DMS114 treated with DMSO at 0.1 percent for 48 hours (cell line): Measurements from ENCODE around the gene CFAP54.
"Not testable (repeated sequence)": the region's sequence is repeated elsewhere in the genome, so short reads cannot be mapped to it uniquely, and the experiment has no call there.

Experiments used
- DNase-seq: peaks from one replicate; lab custom pipeline; 2025; ENCODE audit not compliant: unreplicated experiment; lab: John Stamatoyannopoulos, UW

The CFAP54 gene

DNA sequence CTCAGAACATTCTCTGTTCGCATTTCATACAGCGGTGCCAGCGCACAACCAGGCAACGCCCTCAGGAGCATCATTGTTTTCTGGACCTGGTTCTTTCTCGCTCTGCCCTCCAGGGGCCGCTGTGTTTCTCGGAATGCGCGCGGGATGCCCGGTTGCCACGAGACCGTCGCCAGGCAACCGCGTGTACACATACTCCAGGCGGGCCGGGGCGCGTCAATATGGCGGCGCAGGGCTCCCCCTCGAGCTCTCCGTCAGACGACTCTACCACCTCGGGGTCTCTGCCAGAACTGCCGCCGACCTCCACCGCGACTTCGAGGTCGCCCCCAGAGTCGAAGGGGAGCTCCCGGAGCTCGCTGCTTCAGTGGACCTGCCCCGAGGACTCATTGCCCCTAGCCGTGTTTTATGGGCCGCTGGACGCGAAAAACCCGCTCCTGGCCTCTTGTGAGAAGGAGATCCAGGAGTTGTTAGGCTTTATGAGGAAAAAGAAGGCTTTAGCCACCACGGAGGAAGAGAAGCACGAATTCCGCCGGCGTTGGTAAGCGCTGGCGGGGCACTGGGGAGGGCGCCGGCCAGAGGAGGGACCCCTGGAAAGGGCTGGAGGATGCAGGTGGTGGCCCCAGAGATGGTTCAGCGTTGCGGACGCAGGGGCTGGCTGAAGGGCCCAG lies at the start of gene CFAP54:
TSS of gene CFAP54 (plus strand) at position 186 of the 665 bp plus-strand sequence. CDS start at position 219, 33 bp downstream.
- DNase-seq: peak; percentile 94

DNA sequence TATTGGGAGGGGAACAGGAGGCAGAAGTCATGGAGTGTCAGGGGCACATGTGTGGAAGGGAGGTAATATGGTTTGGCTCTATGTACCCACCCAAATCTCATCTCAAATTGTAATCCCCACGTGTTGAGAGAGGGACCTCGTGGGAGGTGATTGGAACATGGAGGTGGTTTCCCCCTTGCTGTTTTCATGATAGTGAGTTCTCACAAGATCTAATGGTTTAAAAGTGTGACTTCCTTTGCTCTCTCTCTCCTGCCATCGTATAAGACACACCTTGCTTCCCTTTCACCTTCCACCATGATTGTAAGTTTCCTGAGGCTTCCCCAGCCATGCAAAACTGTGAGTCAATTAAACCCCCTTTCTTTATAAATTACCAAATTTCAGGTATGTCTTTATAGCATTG lies 47.6 kb upstream of the CFAP54 start:
- DNase-seq: no peak

DNA sequence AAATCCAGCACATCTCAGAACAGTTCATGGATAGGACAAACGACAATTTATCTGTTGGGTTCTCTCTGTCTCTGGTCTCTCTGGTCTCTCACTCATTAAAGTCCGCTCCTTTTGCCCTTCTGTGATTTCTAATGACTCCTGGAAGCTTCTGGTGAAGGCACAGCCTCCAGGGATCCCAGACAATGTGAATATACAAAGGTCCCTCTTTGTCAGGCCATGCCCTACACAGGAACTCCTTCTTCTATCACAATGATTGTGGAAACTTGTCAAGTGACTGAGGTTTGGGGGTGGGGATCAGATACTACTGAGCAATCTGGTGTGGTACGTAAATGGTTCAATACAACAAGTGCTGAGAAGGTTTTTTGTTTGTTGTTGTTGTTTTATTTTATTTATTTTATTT lies 46.5 kb upstream of the CFAP54 start:
- DNase-seq: no peak

DNA sequence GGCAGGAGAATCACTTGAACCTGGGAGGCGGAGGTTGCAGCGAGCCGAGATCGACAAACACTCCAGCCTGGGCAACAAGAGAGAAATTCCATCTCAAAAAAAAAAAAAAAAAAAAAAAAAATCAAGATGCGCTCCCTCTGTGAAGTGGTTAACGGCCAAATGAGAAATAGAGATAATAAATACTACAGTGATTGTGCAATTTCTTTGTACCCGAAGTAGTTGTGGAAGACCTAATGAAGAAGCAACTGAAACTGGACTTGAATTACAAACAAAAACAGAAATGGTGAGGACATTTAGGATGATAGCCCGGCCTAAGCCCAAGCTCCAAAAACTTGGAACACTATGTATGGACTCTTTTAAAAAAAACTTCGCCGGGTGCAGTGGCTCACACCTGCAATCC lies 45.0 kb upstream of the CFAP54 start:
- DNase-seq: no peak

DNA sequence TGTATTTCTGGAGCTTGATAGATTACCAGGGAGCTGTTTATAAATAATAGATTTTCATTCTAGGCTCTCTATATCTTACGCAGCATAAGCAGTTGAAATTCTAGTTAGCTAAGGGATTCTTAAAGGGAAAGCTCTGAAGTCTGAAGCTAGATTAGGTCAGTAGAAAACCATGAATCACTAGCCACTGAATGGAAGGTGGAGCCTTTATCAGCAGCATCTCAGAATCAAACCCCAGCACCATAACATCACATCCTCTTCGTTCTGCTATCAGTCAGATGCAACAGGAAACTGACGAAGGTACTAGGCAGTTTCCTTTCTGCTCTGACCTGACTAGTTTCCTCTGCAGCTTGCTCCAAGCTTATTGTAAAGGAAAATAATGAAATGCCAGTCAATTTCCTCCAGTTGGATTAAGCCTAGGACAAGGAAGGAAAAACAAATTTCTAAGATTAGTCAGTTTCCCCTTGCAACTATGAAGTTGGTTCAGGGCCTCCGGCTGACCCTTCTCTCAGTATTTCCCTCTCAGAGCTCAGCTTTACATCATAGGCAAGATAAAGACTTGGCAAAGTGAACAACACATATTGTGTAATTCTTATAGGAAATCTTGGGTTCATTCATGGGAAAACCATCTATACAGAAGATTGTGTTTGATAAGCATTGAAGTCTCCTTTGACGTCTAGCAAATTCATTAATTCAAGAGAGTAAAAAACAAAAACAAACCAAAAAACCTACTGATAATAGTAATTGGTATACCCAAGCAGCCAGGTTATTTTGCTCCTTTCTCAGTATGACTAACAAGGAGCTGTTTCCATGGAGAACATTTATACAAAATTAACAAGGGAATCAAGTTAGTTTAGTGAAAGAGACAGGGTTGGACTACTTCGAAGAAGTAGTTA lies 43.4 kb upstream of the CFAP54 start:
- DNase-seq: no peak

DNA sequence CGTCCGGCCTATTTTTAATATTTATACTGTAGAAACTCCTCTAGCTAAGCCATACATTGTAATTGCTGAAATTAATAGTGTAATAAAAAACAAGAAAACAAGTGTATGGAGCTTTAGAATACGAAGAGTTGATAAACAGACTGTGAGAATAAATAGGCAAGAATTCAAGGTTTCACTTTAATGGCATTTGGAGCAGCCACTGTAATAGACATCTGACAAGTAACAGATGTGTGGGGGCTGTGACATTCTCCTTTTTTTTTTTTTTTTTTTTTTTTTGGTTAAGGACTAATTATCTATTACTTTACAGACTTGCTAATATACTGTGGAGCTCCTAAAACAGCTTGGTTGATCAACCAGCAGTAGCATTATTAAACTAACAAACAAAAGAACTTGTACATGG lies 42.1 kb upstream of the CFAP54 start:
- no peak for DNase-seq

DNA sequence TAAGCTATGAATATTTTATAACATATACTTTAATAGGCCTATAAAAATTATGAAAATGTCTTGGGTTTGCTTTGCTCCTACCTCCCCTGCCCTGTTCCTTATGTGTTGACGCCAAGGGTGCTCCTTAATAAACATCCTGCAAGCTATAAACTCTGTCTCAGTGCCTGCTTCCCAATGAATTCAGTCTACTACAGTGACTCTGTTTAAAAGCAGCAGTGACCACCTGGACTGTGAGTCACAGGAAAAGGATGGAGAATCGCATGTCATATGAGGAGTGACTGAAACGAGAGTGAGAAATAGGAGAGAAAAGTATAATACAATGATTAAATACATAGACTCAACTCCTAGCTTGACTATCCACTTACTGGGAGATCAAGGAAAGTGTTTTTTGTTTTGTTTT lies 41.1 kb upstream of the CFAP54 start:
- DNase-seq: no peak

DNA sequence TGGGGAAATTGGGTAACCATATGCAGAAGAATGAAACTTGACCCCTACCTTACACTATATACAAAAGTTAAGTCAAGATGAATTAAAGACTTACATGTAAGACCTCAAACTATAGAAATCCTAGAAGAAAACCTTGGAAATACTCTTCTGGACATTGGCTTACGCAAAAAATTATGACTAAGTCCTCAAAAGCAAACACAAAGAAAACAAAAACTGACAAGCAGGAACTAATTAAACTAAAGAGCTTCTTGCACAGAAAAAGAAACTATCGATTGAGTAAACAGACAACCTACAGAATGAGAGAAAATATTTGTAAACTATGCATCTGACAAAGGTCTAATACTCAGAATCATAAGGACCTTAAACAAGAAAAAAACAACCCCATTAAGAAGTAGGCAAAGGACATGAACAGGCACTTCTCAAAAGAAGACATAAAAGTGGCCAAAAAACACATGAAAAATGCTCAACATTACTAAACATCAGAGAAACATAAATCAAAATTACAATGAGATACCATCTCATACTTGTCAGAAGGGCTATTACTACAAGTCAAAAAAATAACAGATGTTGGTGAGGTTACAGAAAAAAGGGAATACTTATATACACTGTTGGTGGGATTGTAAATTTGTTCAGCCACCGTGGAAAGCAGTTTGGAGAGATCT lies 37.0 kb upstream of the CFAP54 start:
- DNase-seq: no peak

DNA sequence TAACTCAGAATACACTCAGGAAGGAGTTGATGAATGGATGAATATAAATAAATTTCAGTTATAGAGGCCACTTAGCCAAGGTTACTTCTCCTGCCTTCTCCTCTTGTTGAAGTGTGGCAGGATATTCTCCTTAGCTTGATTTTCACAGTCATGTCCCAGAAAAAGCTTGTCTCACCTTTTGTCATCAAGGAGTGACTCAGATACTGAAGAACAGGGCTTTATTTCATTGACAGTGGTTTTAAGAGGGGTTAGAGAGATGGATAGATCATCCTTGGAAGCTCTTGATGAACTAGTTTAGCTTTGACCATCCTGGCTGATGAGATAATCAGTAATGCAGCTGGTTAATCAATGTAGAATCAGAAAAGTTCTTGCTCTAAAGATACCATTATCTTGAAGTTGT lies 35.0 kb upstream of the CFAP54 start:
- DNase-seq: no peak

- no peak for DNase-seq
These were observed 33.0 kb upstream of the CFAP54 start for GRCh38 chr12:96456265-96456974.

DNA sequence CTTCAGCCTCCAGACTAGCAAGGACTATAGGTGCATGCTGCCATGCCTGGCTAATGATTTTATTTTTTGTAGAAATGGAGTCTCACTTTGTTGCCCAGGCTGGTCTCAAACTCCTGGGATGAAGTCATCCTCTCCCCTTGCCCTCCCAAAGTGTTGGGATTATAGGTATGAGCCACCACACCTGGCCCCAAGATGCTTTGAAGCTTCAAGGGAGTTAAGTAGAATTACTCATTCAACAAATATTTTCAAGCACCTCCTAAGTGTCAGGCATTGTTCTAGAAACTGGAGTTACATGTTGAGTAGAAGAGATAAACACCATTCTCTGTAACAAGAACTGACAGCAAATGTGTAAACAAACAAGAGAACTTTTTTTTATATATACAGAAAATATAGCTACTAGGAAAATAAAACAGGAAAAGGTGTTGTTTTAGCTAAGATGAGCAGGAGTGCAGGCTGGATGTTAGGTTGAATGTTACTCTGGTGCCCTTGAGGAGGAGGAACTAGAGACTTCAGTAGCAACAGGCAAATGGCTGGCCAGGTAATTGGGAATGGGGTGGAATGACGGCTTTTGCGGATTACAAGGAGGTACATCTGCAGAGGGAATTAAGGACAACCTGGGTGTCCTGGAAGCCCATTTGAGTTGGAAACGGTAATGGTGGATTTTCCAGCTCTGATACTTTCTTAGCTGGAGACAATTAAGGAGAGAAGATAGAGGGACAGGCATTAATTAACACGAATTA lies 32.0 kb upstream of the CFAP54 start:
- DNase-seq: no peak

- not testable (repeated sequence) for DNase-seq
These were observed 30.1 kb upstream of the CFAP54 start for GRCh38 chr12:96459281-96459680.

DNA sequence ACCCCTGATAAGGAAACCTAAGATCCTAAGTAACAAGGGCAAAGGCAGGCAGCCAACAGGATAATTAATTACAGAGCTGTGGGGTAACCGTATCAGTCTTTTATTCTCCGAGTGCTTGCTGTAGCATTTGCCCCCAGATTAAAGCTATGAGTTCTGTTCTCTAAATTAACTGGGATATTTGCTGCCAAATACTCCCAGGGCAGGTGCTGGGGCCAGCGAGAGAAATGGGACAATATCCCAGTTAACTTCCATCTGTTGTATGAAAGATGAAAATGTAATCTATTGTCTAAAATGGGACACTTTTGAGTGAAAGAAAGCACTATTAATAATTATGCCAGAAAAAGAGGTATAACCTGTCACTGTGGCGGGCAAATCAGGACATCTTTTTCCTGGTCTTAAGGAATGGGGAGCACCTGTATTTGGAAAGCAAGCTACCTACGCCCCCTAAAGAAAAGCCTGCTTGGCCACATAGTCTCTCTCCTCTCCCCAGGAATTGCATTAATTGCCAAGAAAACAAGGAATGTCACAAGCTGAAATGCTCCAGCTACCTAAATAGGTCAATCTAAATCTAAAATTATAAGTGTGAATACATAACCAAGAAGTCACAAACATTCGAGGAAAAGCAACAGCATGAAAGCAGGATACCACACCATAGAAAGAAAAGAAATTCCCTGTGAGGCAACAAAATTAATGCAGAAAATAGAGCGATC lies 26.7 kb upstream of the CFAP54 start:
- DNase-seq: no peak

DNA sequence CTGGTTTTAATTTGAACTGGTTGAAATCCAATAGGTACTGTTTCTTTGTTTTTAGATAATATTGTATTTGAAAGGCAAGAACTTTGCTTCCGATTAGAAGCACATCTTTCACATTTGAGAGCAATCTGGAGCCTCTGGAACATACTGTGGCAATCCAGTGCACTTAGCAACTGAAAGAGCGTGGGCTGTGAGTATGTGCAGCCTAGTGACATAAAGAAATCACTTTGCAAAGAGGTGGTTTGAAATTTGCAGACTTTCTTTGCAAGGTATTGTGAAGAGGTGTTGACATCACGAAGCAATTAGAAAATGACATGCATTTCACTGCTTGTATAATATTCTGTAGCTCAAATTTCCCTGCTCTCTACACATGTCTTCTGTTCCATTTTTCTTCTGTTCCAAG lies 23.5 kb upstream of the CFAP54 start:
- DNase-seq: no peak

DNA sequence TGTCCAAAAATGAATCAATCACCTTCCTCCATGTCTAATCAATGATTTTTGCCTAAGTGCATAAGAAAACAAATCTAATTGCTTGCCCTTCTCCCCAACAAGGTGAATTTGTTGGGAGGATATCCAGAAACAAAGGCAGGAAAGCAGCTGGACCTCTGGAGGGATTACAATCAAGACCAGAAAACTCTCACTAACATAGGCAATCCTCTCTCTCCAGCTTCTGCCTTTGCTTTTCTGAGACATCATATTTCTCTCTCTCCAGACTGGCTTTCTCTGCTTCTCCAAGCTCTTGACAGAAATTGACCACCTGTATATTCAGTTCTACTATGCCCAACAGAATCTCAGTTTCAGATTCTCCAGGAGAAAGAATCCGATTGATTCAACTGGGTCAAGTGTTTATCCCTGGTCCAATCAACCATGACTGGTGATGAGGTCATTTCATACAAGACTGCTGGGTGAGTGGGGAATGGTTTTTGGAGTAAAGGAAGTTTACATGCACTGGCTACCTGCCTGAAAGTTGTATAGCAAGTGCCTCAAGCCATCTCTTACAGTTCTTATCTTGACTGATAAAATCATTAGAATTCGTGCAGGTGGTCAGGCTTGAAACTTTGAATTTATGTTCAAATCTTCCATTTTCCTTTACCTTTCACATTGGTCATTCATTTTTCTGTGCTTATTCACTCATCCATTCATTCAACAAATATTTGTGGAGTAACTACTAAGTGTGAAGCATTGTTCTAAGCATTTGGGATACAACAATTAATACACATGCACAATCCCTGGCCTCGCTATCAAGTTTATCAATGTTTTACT lies 22.2 kb upstream of the CFAP54 start:
- no peak for DNase-seq

DNA sequence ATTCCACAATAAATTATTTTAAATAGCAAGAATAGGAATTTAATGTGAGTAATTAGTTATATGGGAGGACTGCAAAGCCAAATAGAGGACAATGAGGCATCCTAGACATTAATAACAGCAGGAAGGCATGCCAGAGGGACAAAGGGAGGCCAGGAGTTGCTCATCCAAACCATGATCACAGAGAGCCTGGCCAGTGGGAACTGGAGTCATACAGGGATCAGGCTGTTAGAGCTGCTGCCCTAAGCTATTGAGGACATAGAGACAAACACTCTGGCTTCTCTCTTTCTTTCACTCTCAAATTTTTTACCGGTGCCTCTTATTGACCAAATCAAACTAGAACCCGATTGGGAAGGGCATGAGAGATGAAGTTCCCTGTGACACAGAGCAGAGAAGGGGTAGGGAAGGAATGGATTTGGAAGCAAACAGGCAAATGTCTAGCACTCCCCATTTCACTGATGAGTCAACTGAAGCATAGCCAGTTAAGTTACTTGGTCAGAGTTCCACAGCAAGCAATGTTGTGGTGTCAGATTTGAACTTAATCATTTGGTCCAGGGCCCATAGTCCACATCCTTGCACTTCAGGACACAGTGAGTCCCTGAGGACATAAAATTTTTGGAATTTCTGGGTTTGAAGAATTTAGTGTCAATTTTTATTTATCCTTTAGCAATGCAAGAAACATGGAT lies 17.9 kb upstream of the CFAP54 start:
- DNase-seq: no peak

GRCh38 chr12:96472384-96472783 lies 17.0 kb upstream of the CFAP54 start:
- no peak for DNase-seq

DNA sequence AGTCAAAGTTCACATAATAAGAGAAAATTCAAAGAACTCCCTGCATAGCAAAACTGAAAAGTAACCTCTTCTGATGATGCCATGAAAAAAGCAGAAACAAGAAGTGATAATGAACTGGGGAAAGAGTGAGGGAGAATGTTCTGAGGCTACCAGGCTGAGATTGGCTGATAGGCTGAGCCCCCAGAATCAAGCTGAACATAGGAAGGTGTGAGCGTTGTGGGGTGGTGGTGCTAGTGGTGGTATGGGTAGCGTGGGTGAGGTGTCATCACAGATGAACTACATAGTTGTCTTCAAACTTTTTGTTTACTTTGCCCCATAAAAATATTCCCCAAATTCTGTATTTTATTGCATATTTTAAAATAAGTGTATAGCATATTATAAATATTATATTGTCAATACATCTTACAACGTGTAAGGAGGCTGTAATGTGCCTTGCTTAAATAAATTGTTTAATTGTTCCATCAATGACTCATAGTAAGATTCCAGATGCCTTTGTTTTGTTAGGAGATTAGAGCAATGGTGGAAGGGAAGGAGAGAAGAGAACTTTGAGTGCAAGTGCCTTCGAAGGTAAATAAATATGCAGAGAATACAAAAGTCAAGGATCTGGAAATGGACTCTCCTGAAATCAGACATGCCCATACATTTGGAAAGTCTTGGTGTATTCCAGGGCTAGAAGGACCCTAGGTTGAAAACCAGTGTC lies 15.8 kb upstream of the CFAP54 start:
- no peak for DNase-seq
